HG03066 (cell line): ENCODE results near the gene EEF1A1.
"Not testable (repeated sequence)": the region's sequence is repeated elsewhere in the genome, so short reads cannot be mapped to it uniquely, and the experiment has no call there.

ENCODE experiments used
- ATAC-seq: cut with Tn5 transposase; IDR thresholded peaks from one replicate; pipeline ENCODE4 v1.9.1; 2021; ENCODE audit warnings: low read depth; ENCODE audit not compliant: unreplicated experiment

The EEF1A1 gene

DNA sequence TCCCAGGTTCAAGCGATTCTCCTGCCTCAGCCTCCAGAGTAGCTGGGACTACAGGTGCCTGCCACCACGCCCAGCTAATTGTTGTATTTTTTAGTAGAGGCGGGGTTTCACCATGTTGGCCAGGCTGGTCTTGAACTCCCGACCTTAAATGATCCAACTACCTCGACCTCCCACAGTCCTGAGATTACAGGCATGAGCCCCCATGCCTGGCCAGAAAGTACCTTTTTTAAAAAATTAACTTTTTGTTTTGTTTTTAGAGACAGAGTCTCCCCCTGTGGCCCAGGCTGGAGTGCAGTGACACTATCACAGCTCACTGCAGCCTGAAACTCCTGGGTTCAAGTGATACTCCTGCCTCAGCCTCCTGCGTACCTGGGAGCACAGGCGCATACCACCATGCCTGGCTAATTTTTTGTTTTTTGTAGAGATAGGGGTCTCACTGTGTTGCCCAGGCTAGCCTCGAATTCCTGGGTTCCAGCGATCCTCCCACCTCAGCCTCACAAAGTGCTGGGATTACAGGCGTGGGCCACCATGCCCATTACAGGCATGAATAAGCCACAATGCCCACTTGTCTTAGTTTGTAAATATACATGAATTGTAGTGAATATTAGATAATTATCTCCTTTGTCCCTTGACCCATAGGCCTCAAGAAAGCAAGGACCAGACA is 17.4 kb upstream of the EEF1A1 start:
- no peak for ATAC-seq

DNA sequence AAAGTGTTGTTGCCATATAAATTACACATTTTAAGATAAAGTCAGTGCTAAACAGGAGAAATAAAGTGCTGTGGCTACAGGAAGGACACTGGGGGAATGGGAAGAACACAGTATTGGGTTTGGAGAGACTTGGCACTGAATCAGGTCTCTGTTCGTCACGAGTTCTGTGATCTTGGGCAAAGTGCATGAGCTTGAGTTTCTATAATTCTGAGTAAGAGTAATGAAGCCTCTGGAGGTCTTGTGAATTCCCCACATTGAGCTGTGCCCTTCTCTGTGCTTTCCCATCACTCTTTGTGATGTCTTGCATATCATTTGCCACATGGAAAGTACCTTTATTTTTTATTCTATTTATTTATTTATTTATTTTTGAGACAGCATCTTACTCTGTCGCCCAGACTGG is 16.8 kb upstream of the EEF1A1 start:
- no peak for ATAC-seq

DNA sequence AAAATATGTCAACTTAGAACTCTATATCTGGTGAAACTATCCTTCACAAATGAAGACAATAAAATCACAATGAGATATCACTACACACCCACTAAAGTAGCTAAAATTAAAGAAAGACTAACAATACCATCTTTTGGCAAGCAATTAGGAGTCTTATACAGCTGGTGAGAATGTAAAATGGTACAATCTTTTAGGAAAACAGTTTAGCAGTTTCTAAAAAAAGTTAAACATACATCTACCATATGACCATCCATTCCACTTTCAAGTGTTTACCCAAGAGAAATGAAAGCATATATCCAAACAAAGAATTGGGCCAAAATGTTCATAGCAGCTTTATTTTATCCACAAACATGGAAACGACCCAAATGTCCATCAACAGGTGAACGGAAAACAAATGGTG is 13.8 kb upstream of the EEF1A1 start:
- ATAC-seq = no peak

DNA sequence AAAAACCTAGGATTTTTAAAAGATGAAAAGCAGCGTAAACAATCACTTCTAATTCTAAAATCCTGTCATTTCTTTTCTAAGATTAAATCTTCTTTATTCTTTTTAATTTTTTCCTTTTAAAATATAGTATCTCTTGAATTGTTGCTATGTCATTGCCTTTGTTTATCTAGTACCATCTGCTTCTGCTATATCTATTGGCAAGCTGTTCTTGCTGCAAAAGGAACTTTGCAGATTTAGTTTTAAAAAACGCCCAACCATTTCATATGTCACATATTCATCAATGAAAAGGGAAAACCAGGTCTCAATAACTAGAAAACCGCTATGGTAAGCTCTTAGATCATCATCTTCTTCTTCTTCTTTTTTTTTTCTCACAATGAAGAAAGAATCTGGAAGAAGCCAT is 11.5 kb upstream of the EEF1A1 start:
- ATAC-seq = no peak

DNA sequence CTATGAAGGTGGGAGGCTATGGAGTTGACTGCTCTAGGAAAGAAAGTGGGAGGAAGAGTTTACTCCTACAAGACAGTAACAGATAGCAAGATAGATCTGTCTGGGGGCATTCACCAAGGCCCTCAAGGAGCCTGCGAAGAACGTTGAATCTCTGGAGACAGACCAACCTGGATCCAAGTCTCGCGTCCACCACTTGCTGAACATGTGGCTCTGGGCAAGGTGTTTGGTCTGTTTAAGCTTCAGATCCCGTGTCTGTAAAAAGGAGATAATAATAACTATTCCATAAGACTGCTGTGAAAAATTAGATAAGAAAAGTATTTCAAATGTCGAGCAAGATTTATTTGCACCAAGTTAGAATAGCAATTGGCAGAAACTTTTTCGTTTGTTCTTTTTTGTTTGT is 8.1 kb upstream of the EEF1A1 start:
- ATAC-seq = no peak

DNA sequence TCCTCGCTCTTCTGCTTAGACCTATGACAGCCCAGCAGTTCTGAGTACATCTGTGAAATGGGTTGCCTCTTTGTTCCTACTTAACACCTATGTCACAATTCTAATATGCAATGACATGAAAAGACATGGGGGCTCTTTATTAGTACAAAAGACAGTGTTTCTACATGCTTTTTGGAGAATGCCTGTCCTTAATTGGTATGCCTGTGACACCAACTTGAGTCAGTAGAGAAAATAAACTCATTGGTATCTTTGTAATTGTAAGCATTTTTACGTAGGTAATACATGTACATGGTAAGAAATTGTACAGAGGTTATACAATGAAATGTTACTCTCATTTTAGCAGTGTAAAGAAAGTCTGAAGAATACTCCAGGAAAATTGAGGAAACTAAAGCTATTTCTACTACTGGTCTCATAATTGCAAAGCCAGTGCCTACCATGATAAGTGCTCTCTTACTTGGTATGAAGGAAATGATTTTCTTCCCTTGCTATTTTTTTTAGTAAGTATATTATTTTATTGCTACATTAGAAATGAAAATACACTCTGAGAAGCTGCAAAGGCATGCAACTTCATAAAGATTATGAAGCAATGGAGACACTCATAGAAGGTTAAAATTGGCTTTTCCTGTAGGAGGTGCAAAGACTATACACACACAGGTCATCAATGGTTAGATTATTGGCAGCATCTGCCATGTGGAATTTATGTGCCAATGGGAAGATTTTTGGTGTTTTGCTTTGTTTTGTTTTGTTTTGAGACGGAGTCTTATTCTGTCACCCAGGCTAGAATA is 4.9 kb upstream of the EEF1A1 start:
- no peak for ATAC-seq

DNA sequence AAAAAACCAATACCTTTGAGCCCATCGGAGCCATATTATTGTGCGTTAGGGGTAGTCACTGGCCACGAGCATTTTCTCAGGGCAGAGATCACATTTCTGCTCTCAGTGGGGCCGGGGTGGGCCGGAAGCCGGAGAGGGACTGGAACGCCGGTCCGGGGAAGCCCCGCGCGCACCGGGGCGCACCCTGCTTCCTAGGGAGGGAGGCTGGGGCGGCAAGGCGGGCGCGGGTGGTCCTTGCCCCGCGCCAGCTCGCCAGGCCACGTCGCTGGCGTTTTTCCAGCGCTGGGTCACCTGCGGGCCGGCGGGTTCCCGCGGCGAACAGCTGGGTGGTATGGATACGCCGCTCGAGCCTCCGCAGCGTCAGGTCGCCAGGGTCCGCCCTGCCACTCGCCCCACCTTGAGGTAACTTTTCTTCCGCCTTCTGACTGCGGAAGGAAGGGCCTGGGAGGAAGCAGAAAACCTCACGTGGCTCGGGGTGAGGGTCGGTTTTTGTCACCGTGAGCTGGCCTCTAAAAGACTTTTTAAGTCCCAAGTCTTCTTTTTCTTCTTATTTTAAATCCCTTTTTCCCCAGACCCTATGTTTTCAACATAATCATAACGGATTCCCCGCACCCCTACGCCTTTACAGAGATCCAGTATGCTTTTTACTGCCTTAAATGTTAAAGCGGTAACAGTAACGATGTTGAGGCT is 2.7 kb upstream of the EEF1A1 start:
- peak; percentile 41 for ATAC-seq

DNA sequence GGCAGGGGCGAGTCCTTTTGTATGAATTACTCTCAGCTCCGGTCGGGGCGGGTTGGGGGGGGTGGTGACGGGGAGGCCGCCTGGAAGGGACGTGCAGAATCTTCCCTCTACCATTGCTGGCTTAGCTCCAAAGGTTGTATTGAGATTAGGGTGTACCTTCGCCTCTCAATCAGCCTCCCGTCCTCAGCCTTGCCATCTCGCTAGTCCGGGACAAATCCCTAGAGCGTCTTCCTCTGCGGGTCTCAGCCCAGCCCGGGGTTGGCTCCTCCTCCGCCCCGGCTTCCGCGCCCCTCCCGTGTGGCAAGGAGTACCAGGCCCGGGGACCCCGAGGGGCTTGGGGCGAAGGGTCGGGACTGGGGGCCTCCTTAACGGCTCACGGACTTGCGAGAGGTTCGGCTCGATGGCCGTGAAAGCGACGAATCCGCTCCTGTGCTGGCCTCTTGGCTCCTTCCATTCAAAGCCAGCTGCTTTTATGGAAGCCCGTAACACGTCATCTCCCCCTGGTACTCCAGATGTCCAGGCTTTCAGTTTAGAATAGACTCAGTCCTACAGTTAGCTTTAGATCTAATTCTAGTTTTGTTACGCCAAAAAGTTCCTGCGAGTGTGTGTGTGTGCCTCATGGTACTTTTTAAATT is 636 bp upstream of the EEF1A1 start:
- peak; percentile 37 for ATAC-seq

DNA sequence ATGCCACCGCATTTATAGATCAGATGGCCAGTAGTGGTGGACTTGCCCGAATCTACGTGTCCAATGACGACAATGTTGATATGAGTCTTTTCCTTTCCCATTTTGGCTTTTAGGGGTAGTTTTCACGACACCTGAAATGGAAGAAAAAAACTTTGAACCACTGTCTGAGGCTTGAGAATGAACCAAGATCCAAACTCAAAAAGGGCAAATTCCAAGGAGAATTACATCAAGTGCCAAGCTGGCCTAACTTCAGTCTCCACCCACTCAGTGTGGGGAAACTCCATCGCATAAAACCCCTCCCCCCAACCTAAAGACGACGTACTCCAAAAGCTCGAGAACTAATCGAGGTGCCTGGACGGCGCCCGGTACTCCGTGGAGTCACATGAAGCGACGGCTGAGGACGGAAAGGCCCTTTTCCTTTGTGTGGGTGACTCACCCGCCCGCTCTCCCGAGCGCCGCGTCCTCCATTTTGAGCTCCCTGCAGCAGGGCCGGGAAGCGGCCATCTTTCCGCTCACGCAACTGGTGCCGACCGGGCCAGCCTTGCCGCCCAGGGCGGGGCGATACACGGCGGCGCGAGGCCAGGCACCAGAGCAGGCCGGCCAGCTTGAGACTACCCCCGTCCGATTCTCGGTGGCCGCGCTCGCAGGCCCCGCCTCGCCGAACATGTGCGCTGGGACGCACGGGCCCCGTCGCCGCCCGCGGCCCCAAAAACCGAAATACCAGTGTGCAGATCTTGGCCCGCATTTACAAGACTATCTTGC is 725 bp downstream of the EEF1A1 start:
- no peak for ATAC-seq

DNA sequence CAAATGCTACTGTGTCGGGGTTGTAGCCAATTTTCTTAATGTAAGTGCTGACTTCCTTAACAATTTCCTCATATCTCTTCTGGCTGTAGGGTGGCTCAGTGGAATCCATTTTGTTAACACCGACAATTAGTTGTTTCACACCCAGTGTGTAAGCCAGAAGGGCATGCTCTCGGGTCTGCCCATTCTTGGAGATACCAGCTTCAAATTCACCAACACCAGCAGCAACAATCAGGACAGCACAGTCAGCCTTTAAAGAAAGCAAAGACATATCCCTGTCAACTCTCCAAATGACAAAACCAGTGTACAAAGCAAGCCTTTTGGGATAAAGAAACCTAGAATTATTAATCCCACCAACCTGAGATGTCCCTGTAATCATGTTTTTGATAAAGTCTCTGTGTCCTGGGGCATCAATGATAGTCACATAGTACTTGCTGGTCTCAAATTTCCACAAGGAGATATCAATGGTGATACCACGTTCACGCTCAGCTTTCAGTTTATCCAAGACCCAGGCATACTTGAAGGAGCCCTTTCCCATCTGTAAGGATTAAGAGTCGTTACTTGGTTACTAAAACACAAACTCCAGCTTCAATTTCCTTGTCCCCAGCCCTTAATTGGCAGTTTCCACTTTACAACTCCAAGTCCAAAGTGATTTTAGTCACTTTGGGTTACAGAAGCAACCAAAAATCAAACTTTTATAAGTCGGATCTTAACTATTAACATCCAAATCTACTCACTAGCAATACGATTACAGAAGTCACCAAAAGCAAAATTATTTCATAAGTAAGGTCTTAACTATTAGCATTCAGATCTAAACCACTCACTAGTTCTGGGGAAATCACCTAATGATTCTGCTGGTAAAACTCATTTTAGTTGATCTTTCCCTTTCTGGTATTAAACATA is 1.6 kb downstream of the EEF1A1 start:
- ATAC-seq = not testable (repeated sequence)

DNA sequence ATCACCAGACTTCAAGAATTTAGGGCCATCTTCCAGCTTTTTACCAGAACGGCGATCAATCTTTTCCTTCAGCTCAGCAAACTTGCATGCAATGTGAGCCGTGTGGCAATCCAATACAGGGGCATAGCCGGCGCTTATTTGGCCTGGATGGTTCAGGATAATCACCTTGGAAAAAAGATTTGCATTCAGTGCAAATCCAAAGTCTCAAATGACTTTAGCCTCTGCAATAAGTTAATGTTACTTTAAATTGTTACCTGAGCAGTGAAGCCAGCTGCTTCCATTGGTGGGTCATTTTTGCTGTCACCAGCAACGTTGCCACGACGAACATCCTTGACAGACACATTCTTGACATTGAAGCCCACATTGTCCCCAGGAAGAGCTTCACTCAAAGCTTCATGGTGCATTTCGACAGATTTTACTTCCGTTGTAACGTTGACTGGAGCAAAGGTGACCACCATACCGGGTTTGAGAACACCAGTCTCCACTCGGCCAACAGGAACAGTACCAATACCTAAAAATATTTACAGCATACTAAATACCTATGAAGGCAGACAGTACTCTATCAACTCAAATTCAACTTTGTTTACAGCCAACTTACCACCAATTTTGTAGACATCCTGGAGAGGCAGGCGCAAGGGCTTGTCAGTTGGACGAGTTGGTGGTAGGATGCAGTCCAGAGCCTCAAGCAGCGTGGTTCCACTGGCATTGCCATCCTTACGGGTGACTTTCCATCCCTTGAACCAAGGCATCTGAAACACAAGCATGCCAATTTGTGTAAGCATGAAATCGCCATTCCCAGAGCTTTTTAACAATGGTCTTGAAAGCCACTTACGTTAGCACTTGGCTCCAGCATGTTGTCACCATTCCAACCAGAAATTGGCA is 2.5 kb downstream of the EEF1A1 start:
- not testable (repeated sequence) for ATAC-seq

DNA sequence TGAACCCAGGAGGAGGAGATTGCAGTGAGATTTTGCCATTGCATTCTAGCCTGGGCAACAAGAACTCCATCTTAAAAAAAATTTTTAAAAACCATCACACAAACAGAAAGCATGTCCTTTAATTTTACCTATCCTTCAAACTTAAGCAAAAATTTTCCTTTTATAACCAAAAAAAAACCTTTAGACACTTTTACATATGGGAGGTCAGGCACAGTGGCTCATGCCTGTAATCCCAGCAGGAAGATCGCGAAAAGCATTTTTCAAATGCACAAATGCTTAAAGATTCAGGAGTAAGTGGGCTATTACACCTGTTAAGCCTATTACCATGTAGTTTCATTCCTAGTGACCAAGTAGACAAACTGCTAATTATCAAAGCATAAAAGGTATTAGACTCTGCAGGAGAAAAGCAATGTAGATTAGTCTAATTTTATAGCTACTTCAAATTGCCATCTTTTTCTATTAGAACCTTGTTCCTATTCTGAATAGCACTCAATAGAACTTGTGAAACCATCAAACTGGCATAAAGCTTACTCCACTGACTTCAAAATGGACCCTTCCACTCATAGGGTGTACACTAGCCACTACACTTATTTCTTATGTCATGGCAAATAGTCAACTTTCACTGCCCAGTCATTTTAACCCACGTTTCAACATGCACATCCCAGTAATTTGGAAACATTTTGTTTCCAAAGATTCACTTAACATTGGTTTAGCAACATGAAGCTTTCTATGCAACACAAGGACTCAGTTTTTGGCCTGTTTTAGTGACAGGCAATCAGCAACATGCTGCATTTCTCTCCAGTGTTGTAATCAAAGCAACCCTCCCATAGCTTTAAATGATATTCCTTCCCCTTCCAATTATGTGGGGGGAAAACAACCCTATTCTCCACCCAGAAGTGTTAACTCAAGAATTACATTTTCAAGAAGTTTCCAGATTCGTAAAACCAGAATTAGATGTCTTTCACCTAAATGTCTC is 4.0 kb downstream of the EEF1A1 start:
- ATAC-seq = no peak

DNA sequence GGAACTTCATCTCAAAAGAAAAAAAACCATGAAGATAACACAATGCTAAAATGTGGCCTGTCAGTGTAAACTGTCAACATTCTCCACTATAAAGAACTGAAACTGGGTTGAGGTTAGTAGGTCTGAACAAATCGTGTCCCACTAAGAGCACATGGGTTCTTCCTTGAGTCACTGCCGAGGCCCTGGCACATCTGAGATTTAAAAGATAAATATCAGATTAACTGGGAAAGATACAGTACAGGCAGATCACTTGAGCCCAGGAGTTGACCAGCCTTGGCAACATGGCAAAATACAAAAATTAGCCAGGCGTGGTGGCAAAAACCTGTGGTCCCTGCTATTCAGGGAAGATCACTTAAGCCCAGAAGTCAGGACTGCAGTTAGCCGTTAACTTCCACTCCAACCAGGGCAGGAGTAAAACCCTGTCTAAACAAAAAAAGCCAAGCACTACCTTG is 5.6 kb downstream of the EEF1A1 start:
- peak; percentile 41 for ATAC-seq

DNA sequence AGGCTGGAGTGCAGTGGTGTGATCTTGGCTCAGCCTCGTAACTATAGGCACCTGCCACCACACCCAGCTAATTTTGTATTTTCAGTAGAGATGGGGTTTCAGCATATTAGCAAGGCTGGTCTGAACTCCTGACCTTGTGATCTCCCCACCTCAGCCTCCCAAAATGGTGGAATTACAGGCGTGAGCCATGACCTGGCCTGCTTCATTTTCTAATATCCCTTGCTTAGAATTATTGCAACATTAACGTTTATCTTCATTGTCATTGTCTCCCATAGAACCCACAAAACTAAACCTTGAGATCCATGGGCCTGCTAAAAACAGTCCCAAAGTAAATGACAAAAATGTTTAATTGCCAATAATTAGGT is 6.1 kb downstream of the EEF1A1 start:
- no peak for ATAC-seq

DNA sequence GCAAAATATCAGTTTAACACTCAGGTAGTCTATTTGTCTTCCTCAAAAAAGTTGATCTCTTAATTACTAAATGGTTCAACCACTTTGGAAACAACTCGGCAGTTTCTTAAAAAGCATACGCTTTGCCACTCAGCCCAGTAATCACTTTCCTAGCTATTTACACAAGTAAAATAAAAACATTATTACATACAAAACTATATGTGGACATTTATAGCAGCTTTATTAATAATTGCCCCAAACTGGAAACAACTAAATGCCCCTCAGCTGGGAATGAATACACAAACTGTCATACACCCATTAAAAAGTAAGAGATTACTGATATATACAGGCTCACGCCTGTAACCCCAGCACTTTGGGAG is 7.4 kb downstream of the EEF1A1 start:
- ATAC-seq = no peak

DNA sequence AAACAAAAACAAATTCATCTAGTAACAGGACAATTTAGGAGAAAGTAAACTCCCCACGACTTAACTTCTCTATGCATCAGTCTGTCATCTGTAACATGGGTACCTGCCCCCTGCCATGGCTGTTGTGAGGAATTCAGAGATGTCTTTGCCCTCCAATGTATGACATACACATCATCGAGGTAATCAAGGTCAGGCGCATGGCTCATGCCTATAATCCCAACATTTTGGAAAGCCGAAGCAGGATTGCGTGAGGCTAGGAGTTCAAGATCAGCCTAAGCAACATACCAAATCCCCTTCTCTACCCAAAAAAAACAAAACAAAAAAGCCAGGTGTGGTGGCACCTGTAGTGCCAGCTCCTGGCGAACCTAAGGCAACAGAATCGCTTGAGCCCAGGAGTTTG is 9.0 kb downstream of the EEF1A1 start:
- no peak for ATAC-seq

DNA sequence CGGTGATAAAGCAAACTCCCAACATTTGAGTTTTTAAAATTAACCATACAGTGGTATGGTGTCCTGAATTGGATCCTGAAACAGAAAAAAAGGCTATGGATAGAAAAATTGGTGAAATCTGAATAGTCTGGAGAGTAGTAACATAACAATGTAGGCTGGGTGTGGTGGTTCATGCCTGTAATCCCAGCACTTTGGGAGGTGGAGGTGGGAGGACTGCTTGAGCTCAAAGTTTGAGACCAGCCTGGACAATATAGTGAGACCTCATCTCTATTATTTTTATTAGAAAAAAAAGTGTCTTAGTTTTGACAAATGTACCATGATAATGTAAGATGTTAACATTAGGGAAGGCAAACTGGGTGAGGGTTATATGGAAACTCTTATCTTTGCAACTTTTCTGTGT is 11.0 kb downstream of the EEF1A1 start:
- no peak for ATAC-seq
